Effector CD8-positive, alpha-beta T cell (primary cell): ENCODE data around the gene GOLGA1.
"Not testable (repeated sequence)": the region's sequence is repeated elsewhere in the genome, so short reads cannot be mapped to it uniquely, and the experiment has no call there.

Source experiments
- DNase-seq: peaks from one replicate; lab custom pipeline; 2025; lab: John Stamatoyannopoulos, UW

Gene GOLGA1

DNA sequence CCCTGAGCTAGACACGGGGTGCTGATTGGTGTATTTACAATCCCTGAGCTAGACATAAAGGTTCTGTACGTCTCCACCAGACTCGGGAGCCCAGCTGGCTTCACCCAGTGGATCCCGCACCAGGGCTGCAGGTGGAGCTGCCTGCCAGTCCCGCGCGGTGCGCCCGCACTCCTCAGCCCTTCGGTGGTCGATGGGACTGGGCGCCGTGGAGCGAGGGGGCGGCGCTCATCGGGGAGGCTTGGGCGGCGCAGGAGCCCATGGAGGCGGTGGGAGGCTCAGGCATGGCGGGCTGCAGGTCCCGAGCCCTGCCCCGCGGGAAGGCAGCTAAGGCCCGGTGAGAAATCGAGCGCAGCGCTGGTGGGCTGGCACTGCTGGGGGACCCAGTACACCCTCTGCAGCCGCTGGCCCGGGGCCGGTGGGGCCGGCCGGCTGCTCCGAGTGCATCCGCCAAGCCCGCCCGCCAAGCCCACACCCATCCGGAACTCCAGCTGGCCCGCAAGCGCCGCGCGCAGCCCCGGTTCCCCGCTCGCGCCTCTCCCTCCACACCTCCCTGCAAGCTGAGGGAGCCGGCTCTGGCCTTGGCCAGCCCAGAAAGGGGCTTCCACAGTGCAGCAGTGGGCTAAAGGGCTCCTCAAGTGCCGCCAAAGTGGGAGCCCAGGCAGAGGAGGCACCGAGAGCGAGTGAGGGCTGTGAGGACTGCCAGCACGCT, 102.2 kb downstream of the GOLGA1 start:
- DNase-seq = not testable (repeated sequence)

DNA sequence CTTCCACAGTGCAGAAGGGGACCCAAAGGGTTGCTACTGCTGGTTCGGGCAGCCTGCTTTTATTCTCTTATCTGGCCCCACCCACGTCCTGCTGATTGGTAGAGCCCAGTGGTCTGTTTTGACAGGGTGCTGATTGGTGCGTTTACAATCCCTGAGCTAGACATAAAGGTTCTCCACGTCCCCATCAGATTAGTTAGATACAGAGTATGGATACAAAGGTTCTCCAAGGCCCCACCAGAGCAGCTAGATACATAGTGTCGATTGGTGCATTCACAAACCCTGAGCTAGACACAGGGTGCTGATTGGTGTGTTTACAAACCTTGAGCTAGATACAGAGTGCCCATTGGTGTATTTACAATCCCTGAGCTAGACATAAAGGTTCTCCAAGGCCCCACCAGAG, 102.8 kb downstream of the GOLGA1 start:
- not testable (repeated sequence) for DNase-seq

DNA sequence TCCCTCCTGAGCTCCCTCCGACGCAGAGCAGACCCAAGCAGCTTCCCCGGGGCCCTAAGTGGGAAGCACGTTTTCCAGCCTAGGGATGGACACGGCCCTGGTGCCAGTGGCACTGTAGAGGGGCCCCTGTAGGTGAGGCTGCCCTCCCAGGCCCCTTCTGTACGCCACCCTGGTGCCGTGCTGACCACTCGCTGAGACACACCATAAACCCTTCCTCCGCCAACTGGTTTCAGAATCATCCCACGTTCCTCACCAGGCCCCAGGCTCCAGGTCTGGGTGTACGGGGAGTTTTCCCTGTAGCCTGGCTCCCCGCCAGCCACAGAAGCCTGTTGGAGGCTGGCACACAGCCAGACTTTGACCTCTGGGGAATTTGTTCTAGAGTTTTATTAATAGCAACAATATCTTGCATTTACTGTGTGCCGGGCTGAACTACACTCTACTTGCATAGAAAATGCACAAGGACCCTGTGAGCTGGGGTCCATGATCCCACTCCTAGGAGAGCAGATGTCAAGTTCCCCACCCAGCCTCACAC, 105.8 kb downstream of the GOLGA1 start:
- DNase-seq = no peak

DNA sequence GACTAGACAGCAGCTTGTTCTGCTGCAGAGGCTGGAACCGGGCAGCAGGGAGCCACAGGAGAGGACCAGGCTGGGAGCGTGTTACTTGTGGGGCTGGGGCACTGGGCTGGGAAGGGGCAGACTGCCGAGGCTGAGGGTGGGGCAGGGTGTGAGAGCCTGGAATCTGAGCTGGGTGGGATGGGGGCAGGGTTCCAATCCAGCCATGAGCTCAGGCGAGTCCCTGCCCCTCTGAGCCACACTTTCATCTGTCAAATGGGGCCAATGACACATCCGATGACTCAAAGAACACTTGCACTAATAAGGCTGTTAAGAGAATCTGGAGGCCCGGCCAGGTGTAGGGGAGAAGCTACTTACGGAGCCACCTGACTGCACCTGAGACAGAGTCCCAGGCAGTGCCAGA, 106.3 kb downstream of the GOLGA1 start:
- DNase-seq = no peak

DNA sequence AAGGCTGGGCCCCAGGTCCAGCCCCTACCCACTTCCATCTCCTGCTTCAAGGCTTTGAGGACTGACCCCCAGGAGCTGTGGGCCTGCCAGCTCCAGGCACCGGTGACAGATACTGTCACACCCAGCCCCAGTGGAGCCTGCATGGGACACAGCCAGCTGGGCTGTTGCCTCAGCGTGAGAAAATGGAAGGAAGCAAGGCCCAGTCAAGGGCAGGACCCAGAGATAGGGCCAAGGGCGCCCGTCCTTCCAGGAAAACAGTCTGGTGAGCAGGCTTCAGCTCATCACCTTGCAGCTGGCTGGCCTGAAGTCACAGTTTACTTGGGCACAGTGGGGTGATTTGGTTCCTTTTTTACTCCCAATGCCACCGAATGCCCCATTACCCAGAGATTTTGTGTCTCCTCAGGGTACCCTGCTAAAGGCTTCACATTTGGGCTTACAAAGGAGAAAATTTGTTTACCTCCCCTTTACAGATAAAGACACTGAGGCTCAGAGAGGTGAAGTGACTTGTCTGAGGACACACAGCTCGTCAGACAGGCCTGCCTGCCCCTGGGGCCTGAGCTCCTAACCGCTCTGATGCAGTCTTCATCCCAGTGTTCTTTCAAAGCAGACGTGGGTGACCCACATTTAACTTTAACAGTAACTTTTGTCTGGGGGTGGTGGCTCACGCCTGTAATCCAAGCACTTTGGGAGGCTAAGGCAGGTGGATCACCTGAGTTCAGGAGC, 109.1 kb downstream of the GOLGA1 start:
- no peak for DNase-seq

DNA sequence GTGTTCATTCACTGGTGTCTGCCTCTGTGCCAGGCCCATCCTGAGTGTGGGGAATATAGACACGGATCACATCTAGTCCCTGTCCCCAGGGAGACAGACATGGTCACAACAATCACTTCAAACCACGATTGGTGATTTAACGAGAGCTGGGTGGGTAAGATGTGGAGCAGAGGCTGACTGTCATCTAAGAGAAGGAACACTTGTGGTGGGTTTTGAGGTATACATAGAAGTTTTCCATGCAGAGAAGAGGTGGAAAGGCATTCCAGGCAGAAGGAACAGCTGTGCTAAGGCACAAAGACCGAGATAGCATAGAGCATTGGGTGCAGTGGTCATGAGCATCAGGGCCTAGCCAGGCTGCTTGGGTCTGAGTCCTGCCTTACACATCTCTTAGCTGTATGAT, 110.3 kb downstream of the GOLGA1 start:
- DNase-seq = no peak

DNA sequence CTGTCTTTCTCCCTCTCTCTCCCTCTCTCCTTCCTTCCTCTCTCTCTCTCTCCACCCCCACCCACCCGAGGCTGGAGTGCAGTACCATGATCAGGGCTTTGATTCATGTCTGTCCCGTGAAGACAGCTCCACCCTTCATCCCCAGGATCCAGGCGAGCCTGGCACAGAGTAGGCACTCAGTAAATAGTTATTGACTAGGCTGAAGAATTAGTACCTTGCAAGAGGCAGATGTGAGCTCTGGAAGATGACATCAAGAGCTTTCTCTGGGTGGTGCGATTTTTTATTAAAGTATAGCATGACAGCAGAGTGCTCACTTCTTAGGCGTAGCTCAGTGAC, 111.6 kb downstream of the GOLGA1 start:
- no peak for DNase-seq

DNA sequence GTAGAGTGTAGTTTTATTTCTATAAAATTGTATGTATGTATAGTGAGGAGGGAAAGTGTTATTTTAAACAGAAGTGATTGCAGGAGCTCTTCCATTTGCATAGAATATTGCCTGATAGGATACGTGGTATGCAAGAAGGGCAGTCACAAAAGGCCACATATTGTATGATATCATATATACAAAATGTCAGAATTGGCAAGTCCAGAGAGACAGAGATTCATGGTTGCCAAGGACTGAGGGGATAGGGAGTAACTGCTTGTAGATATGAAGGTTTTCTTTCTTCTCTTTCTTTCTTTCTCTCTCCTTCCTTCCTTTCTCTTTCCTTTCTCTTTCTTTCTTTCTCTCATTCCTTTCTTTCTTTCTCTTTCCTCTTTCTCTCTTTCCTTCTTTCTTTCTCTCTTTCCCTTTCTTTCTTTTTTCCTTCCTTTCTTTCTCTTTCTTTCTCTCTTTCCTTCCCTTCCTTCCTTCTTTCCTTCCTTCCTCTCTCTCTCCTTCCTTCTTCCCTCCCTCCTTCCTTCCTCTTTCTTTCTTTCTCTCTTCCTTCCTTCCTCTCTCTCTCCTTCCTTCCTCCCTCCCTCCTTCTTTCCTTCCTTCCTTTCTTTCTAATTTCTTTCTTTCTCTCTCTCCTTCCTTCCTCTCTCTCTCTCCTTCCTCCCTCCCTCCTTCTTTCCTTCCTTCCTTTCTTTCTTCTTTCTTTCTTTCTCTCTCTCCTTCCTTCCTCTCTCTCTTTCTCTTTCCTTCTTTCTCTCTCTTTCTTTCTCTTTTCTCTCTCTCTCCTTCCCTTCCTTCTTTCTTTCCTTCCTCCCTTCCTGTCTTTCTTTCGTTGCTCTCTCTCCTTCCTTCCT, 112.2 kb downstream of the GOLGA1 start:
- DNase-seq = no peak
